MM.1S (cell line): Measurements from ENCODE around the gene ZNF593.

Source experiments
- DNase-seq: peaks from one replicate; pipeline ENCODE4 v3.0.0-alpha.2; 2015
- H2AFZ ChIP-seq: fragments of 300-600 bp; sonication (generic); 2 replicates; pipeline ENCODE4 v1.6.0; 2016; ENCODE audit warnings: antibody characterized with exemption, low read length
- H3F3A ChIP-seq: fragments of 300-600 bp; sonication (generic); 2 replicates; pipeline ENCODE4 v1.6.1; 2016; ENCODE audit warnings: mild to moderate bottlenecking, antibody characterized with exemption, low read length, moderate library complexity, mixed read lengths; ENCODE audit not compliant: insufficient read depth
- H3K27ac ChIP-seq: fragments of 300-600 bp; sonication (generic); 2 replicates; pipeline ENCODE4 v1.5.1; 2016; ENCODE audit warnings: mild to moderate bottlenecking, low read length
- H3K27me3 ChIP-seq: fragments of 300-600 bp; sonication (generic); replicated peaks from 2 replicates; pipeline ENCODE4 v1.6.0; 2016; ENCODE audit warnings: low read length; ENCODE audit not compliant: insufficient read depth
- H3K36me3 ChIP-seq: fragments of 300-600 bp; sonication (generic); replicated peaks from 2 replicates; pipeline ENCODE4 v1.6.1; 2016; ENCODE audit warnings: mild to moderate bottlenecking, low read length, mixed read lengths; ENCODE audit not compliant: insufficient read depth
- H3K4me1 ChIP-seq: fragments of 300-600 bp; sonication (generic); 2 replicates; pipeline ENCODE4 v1.6.1; 2016; ENCODE audit warnings: low read length, mixed read lengths
- H3K4me2 ChIP-seq: fragments of 300-600 bp; sonication (generic); 2 replicates; pipeline ENCODE4 v1.6.0; 2016; ENCODE audit warnings: low read depth, low read length
- H3K4me3 ChIP-seq: fragments of 300-600 bp; sonication (generic); 2 replicates; pipeline ENCODE4 v1.5.1; 2016; ENCODE audit warnings: low read length, mixed read lengths
- H3K79me2 ChIP-seq: fragments of 300-600 bp; sonication (generic); 2 replicates; pipeline ENCODE4 v1.6.1; 2016; ENCODE audit warnings: mixed run types, low read length, mixed read lengths
- H3K9ac ChIP-seq: fragments of 300-600 bp; sonication (generic); 2 replicates; pipeline ENCODE4 v1.6.1; 2016; ENCODE audit warnings: low read length, mixed read lengths
- H3K9me2 ChIP-seq: fragments of 300-600 bp; sonication (generic); replicated peaks from 2 replicates; pipeline ENCODE4 v1.6.1; 2016; ENCODE audit warnings: mild to moderate bottlenecking, low read length, mixed read lengths; ENCODE audit not compliant: insufficient read depth
- H3K9me3 ChIP-seq: fragments of 300-600 bp; sonication (generic); replicated peaks from 2 replicates; pipeline ENCODE4 v1.6.1; 2016; ENCODE audit warnings: mild to moderate bottlenecking, low read length, mixed read lengths; ENCODE audit not compliant: insufficient read depth
- H4K20me1 ChIP-seq: fragments of 300-600 bp; sonication (generic); 2 replicates; pipeline ENCODE4 v1.6.1; 2016; ENCODE audit warnings: mild to moderate bottlenecking, low read length, moderate library complexity, mixed read lengths; ENCODE audit not compliant: insufficient read depth
- EZH2 ChIP-seq: fragments of 300-600 bp; sonication (generic); optimal IDR thresholded peaks from 2 replicates; pipeline ENCODE3; 2017; ENCODE audit warnings: low read depth, mild to moderate bottlenecking, antibody characterized with exemption, low read length, mixed read lengths
- EZH2phosphoT487 ChIP-seq: fragments of 300-600 bp; sonication (generic); IDR thresholded peaks from 2 replicates; pipeline ENCODE4 v1.6.1; 2018; ENCODE audit warnings: antibody characterized with exemption, low read length
- TF ChIP-seq, protein P1 (sequence below): fragments of 300-600 bp; sonication (generic); IDR thresholded peaks from 2 replicates; pipeline ENCODE4 v1.5.1; 2016; ENCODE audit warnings: antibody characterized with exemption, low read length, mixed read lengths

ZNF593 gene

DNA sequence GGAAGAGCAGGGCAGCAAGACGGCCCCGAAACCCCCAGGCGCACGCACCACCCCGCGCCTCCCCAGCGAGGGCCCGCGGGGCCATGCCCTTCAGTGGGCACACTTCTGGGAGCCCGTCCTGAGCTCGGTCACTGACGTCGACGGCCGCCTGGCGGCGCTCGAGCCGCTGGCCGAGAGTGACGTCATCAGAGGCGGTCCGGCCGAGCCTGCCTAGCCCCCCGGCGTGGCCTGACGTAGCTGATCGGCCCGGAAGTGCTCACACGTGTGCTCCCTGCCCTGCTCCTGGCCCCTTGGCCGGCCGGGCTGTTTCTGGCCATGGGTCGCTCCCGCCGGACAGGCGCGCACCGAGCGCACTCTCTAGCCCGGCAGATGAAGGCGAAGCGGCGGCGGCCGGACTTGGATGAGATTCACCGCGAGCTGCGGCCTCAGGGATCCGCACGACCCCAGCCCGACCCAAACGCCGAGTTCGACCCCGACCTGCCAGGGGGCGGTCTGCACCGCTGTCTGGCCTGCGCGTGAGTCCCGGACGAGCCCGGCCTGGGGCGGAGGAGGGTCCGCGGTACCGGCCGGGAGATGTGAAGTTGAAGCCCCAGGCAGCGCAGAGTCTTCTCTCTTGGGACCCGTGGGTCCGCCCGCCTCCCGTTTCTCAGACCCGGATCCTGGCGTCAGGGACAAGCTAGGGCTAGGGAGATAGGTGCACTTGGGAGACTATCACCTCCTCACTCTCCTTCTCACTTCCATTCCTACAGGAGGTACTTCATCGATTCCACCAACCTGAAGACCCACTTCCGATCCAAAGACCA is at the start of gene ZNF593:
Gene ZNF593 (plus strand): TSS at position 240 of the 803 bp plus-strand sequence. CDS start 76 bp downstream, at position 316.
- H4K20me1 ChIP-seq: no peaks in the 10 kb centered on the region
- no peak for TF ChIP-seq EZH2
- TF ChIP-seq, protein P1, sequence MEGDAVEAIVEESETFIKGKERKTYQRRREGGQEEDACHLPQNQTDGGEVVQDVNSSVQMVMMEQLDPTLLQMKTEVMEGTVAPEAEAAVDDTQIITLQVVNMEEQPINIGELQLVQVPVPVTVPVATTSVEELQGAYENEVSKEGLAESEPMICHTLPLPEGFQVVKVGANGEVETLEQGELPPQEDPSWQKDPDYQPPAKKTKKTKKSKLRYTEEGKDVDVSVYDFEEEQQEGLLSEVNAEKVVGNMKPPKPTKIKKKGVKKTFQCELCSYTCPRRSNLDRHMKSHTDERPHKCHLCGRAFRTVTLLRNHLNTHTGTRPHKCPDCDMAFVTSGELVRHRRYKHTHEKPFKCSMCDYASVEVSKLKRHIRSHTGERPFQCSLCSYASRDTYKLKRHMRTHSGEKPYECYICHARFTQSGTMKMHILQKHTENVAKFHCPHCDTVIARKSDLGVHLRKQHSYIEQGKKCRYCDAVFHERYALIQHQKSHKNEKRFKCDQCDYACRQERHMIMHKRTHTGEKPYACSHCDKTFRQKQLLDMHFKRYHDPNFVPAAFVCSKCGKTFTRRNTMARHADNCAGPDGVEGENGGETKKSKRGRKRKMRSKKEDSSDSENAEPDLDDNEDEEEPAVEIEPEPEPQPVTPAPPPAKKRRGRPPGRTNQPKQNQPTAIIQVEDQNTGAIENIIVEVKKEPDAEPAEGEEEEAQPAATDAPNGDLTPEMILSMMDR: peak; percentile 89
- H3K4me3 ChIP-seq: peak within 1 kb of the TSS; percentile 90
- H3K9me2 ChIP-seq: no peaks in the 10 kb centered on the region
- H3K79me2 ChIP-seq: peaks cover 14% of the 10 kb centered on the region
- H2AFZ ChIP-seq: peak within 1 kb of the TSS; percentile 94
- no peaks in the 10 kb centered on the region for H3K36me3 ChIP-seq
- no peaks in the 10 kb centered on the region; the same call in 1 of the 2 replicates for H3K27me3 ChIP-seq
- H3K9me3 ChIP-seq: no peaks in the 10 kb centered on the region
- peak within 1 kb of the TSS; percentile 30; the same call in 1 of the 2 replicates for H3K27ac ChIP-seq
- peaks cover 6% of the 10 kb centered on the region; the same call in 1 of the 2 replicates for H3K4me1 ChIP-seq
- H3K4me2 ChIP-seq: peak within 1 kb of the TSS; percentile 94
- peak; percentile 94 for DNase-seq
- peak within 1 kb of the TSS; percentile 90 for H3K9ac ChIP-seq
- no peaks in the 10 kb centered on the region for H3F3A ChIP-seq

DNA sequence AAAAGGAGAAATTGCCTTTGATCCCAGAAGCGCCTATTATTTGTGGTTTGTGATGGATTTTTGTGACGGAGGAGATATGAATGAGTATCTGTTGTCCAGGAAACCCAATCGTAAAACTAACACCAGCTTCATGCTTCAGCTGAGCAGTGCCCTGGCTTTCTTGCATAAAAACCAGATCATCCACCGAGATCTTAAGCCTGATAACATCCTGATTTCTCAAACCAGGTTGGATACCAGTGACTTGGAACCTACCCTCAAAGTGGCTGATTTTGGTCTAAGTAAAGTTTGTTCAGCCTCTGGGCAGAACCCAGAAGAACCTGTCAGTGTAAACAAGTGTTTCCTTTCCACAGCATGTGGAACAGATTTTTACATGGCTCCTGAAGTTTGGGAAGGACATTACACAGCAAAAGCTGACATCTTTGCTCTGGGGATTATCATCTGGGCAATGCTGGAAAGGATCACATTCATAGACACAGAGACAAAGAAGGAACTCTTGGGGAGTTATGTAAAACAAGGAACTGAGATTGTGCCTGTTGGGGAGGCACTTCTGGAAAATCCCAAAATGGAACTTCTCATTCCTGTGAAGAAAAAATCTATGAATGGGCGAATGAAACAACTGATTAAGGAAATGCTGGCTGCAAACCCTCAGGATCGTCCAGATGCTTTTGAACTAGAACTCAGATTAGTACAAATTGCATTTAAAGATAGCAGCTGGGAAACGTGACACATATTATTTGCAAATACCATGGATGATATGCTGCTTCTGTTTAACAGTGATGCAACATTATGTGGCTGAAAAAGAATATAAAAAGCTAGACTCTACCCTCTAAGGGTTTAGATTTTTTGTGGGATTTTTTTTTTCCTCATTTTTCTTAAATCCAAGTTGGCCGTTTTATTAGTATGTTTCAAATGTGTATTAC is 47.6 kb upstream of the ZNF593 start:
- Histone ChIP-seq H3K27me3 (no peaks in the 10 kb centered on the region), H3K9ac (no peak overlapping the region), H3F3A (peaks cover 35% of the 10 kb centered on the region), H2AFZ (no peak overlapping the region), H3K4me1 (peaks cover 40% of the 10 kb centered on the region), H3K36me3 (0 out of 2 replicates have a peak, but pooled peaks cover 6% of the 10 kb centered on the region), H4K20me1 (no peaks in the 10 kb centered on the region), H3K9me2 (no peaks in the 10 kb centered on the region), H3K4me2 (no peak overlapping the region), H3K79me2 (peaks cover 55% of the 10 kb centered on the region), H3K4me3 (no peak overlapping the region), H3K27ac (no peak overlapping the region), H3K9me3 (no peaks in the 10 kb centered on the region)
- TF ChIP-seq EZH2phosphoT487 (no peak), EZH2 (no peak)
- TF ChIP-seq, protein P1: no peak
- no peak for DNase-seq

- H3K27ac ChIP-seq: no peak overlapping the region
- no peak for DNase-seq
- no peak overlapping the region for H3K9ac ChIP-seq
- no peaks in the 10 kb centered on the region for H3K27me3 ChIP-seq
- H3K9me3 ChIP-seq: no peaks in the 10 kb centered on the region
- H3K79me2 ChIP-seq: peaks cover 43% of the 10 kb centered on the region
- no peaks in the 10 kb centered on the region for H4K20me1 ChIP-seq
- H3K4me1 ChIP-seq: peaks cover 43% of the 10 kb centered on the region
- no peak overlapping the region for H3K4me2 ChIP-seq
- TF ChIP-seq EZH2phosphoT487: no peak
- TF ChIP-seq EZH2: no peak
- TF ChIP-seq, protein P1: no peak
- peaks cover 38% of the 10 kb centered on the region for H3F3A ChIP-seq
- 0 out of 2 replicates have a peak, but pooled peaks cover 6% of the 10 kb centered on the region for H3K36me3 ChIP-seq
- no peak overlapping the region for H3K4me3 ChIP-seq
- no peaks in the 10 kb centered on the region for H3K9me2 ChIP-seq
- no peak overlapping the region for H2AFZ ChIP-seq
Observed at GRCh38 chr1:26122988-26123973, 46.4 kb upstream of the ZNF593 start.
